Mononuclear cell (primary cell): Measurements from ENCODE around the gene GFI1B. TPM values are rescaled to one million over a fixed set of nuclear protein-coding genes. Genes with fewer than 3 reads are reported as not detected.

Experiments
- H3K27me3 ChIP-seq: 2 replicates; pipeline ENCODE4 v1.6.0; 2011; ENCODE audit warnings: low read length, control low read depth; ENCODE audit not compliant: insufficient read depth
- H3K4me1 ChIP-seq: 2 replicates; pipeline ENCODE4 v1.5.1; 2011; ENCODE audit warnings: mild to moderate bottlenecking, low read length, control low read depth; ENCODE audit not compliant: insufficient read depth
- H3K4me3 ChIP-seq: 2 replicates; pipeline ENCODE4 v1.5.1; 2011; ENCODE audit warnings: mild to moderate bottlenecking, low read length, moderate library complexity
- H3K9me3 ChIP-seq: 2 replicates; pipeline ENCODE4 v1.5.1; 2011; ENCODE audit warnings: low read depth, mild to moderate bottlenecking, control low read depth, low read length
- total RNA-seq: library from RNA; depleted of rRNA; stranded (reverse); fragments of >200 nt; gene quantifications from one replicate; pipeline ENCODE4 v1.2.3, GENCODE V29; 2012

GFI1B gene
- total RNA-seq, 1 donor = 13.6 TPM

GRCh38 chr9:133006731-133007352 is 28.3 kb downstream of the GFI1B start:
- Histone ChIP-seq H3K27me3 (no peaks in the 10 kb centered on the region), H3K4me1 (peaks cover 16% of the 10 kb centered on the region), H3K9me3 (no peaks in the 10 kb centered on the region), H3K4me3 (no peak overlapping the region)

- H3K27me3 ChIP-seq = no peaks in the 10 kb centered on the region
- peaks cover 16% of the 10 kb centered on the region for H3K4me1 ChIP-seq
- no peak overlapping the region for H3K4me3 ChIP-seq
- H3K9me3 ChIP-seq = no peaks in the 10 kb centered on the region
These were observed 29.9 kb downstream of the GFI1B start for GRCh38 chr9:133008406-133008805.

GRCh38 chr9:133008824-133009223 is 30.3 kb downstream of the GFI1B start:
- Histone ChIP-seq H3K4me3 (no peak overlapping the region), H3K4me1 (peaks cover 14% of the 10 kb centered on the region), H3K9me3 (no peaks in the 10 kb centered on the region), H3K27me3 (no peaks in the 10 kb centered on the region)

GRCh38 chr9:133009906-133010582 is 31.6 kb downstream of the GFI1B start:
- no peaks in the 10 kb centered on the region for H3K27me3 ChIP-seq
- H3K9me3 ChIP-seq = no peaks in the 10 kb centered on the region
- H3K4me3 ChIP-seq = no peak overlapping the region
- peaks cover 2% of the 10 kb centered on the region for H3K4me1 ChIP-seq

- Histone ChIP-seq H3K4me1 (no peaks in the 10 kb centered on the region), H3K27me3 (no peaks in the 10 kb centered on the region), H3K4me3 (no peak overlapping the region), H3K9me3 (no peaks in the 10 kb centered on the region)
These were observed 36.2 kb downstream of the GFI1B start for GRCh38 chr9:133014696-133015095.

GRCh38 chr9:133023117-133023890 is 44.8 kb downstream of the GFI1B start:
- Histone ChIP-seq H3K4me3 (no peak overlapping the region), H3K27me3 (no peaks in the 10 kb centered on the region), H3K9me3 (no peaks in the 10 kb centered on the region), H3K4me1 (peaks cover 15% of the 10 kb centered on the region)

GRCh38 chr9:133026426-133026825 is 47.9 kb downstream of the GFI1B start:
- Histone ChIP-seq H3K9me3 (no peaks in the 10 kb centered on the region), H3K27me3 (no peaks in the 10 kb centered on the region), H3K4me3 (no peak overlapping the region), H3K4me1 (peaks cover 29% of the 10 kb centered on the region)

- no peaks in the 10 kb centered on the region for H3K9me3 ChIP-seq
These were observed 48.6 kb downstream of the GFI1B start for GRCh38 chr9:133027134-133027533.

GRCh38 chr9:133028221-133028620 is 49.7 kb downstream of the GFI1B start:
- H3K4me3 ChIP-seq = no peak overlapping the region
- no peaks in the 10 kb centered on the region for H3K9me3 ChIP-seq
- H3K4me1 ChIP-seq = peaks cover 27% of the 10 kb centered on the region
- H3K27me3 ChIP-seq = no peaks in the 10 kb centered on the region

More at GRCh38 chr9:133027134-133027533, 48.6 kb downstream of the GFI1B start:
- no peaks in the 10 kb centered on the region for H3K27me3 ChIP-seq
- H3K4me1 ChIP-seq = peaks cover 35% of the 10 kb centered on the region
- H3K4me3 ChIP-seq = no peak overlapping the region

- no peaks in the 10 kb centered on the region for H3K27me3 ChIP-seq
- no peaks in the 10 kb centered on the region for H3K9me3 ChIP-seq
- peaks cover 33% of the 10 kb centered on the region for H3K4me1 ChIP-seq
- H3K4me3 ChIP-seq = peak overlapping the region; percentile 90
These were observed 51.5 kb downstream of the GFI1B start for GRCh38 chr9:133029994-133030316.

GRCh38 chr9:133030317-133031129 is 52.0 kb downstream of the GFI1B start, which contains the start of gene GTF3C5:
GTF3C5 (plus strand) TSS chr9:133030997; CDS start chr9:133031012, 15 bp downstream.
- Histone ChIP-seq H3K4me3 (peak within 1 kb of the TSS; percentile 90), H3K27me3 (no peaks in the 10 kb centered on the region), H3K4me1 (peaks cover 38% of the 10 kb centered on the region), H3K9me3 (no peaks in the 10 kb centered on the region)

GRCh38 chr9:133031130-133031422 is 52.6 kb downstream of the GFI1B start:
- Histone ChIP-seq H3K9me3 (no peaks in the 10 kb centered on the region), H3K4me1 (peaks cover 42% of the 10 kb centered on the region), H3K27me3 (no peaks in the 10 kb centered on the region), H3K4me3 (peak overlapping the region; percentile 90)

GRCh38 chr9:133031496-133031911 is 53.0 kb downstream of the GFI1B start:
- Histone ChIP-seq H3K9me3 (no peaks in the 10 kb centered on the region), H3K27me3 (no peaks in the 10 kb centered on the region), H3K4me3 (peak overlapping the region; percentile 90), H3K4me1 (peaks cover 42% of the 10 kb centered on the region)

- Histone ChIP-seq H3K27me3 (no peaks in the 10 kb centered on the region), H3K4me1 (peaks cover 42% of the 10 kb centered on the region), H3K9me3 (no peaks in the 10 kb centered on the region), H3K4me3 (no peak overlapping the region)
These were observed 53.7 kb downstream of the GFI1B start for GRCh38 chr9:133032171-133032570.

GRCh38 chr9:133035669-133036068 is 57.2 kb downstream of the GFI1B start:
- Histone ChIP-seq H3K9me3 (no peaks in the 10 kb centered on the region), H3K4me3 (no peak overlapping the region), H3K27me3 (no peaks in the 10 kb centered on the region), H3K4me1 (peaks cover 32% of the 10 kb centered on the region)
